ENCODE measurements around the gene TMEM266. TPM values are rescaled to one million over a fixed set of nuclear protein-coding genes. Genes with fewer than 3 reads are reported as not detected.
"Not testable (repeated sequence)": the region's sequence is repeated elsewhere in the genome, so short reads cannot be mapped to it uniquely, and the experiment has no call there.

Gene TMEM266
- total RNA-seq, 2 experiments from 2014 or later = not detected

- peaks cover 11% of the 10 kb centered on the region for H3K27me3 Mint-ChIP-seq
- ATAC-seq (ENCODE audit: poor library complexity) (no peak), DNase-seq (no peak)
- H3K9me3 ChIP-seq (ENCODE audit: control insufficient read depth in 1 of 2, insufficient read depth in 1 of 2, low read length in 2 of 2) = peaks cover 0 to 7% of the 10 kb centered on the region in 2 experiments
- no peaks in the 10 kb centered on the region for H3K36me3 Mint-ChIP-seq (ENCODE audit: low read depth)
- H3K27me3 ChIP-seq (ENCODE audit: control insufficient read depth in 1 of 2, insufficient read depth in 2 of 2, low read length in 2 of 2) = peaks cover 0 to 9% of the 10 kb centered on the region in 2 experiments
- no peaks in the 10 kb centered on the region for H3K36me3 ChIP-seq (ENCODE audit: insufficient read depth, low read length)
- ChIA-PET POLR2A (no interaction called here), CTCF (interaction anchor here (0.9 kb wide), 1 partner anchor 9 kb away, joined by 4 read pairs; no protein-coding TSS in a partner anchor)
- no peak overlapping the region for H3K4me3 ChIP-seq (ENCODE audit: low read length)
- no peak overlapping the region for H3K27ac ChIP-seq (ENCODE audit: low read depth in 1 of 2, low read length in 2 of 2)
- no peak for TF ChIP-seq CTCF (IDR thresholded peaks at IDR 0.05)
- H3K4me3 Mint-ChIP-seq = no peak overlapping the region
- H3K4me1 ChIP-seq (ENCODE audit: insufficient read depth, low read length) = no peaks in the 10 kb centered on the region
- intact Hi-C loops (cut with DNase I, micrococcal nuclease) = no loop called here
- no peak overlapping the region for H3K27ac Mint-ChIP-seq
- H3K4me1 Mint-ChIP-seq (ENCODE audit: low read depth) = no peaks in the 10 kb centered on the region
- H3K9me3 Mint-ChIP-seq = no peaks in the 10 kb centered on the region
Observed at GRCh38 chr15:76034111-76034510, 25.7 kb upstream of the TMEM266 start.

- Histone ChIP-seq H3K27ac (ENCODE audit: low read depth in 1 of 2, low read length in 2 of 2) (no peak overlapping the region), H3K9me3 (ENCODE audit: control insufficient read depth in 1 of 2, insufficient read depth in 1 of 2, low read length in 2 of 2) (peaks cover 0 to 11% of the 10 kb centered on the region in 2 experiments), H3K27me3 (ENCODE audit: control insufficient read depth in 1 of 2, insufficient read depth in 2 of 2, low read length in 2 of 2) (peaks cover 0 to 11% of the 10 kb centered on the region in 2 experiments), H3K4me3 (ENCODE audit: low read length) (no peak overlapping the region), H3K36me3 (ENCODE audit: insufficient read depth, low read length) (no peaks in the 10 kb centered on the region), H3K4me1 (ENCODE audit: insufficient read depth, low read length) (no peaks in the 10 kb centered on the region)
- Mint-ChIP-seq H3K4me1 (ENCODE audit: low read depth) (no peaks in the 10 kb centered on the region), H3K27ac (no peak overlapping the region), H3K27me3 (peaks cover 15% of the 10 kb centered on the region), H3K36me3 (ENCODE audit: low read depth) (no peaks in the 10 kb centered on the region), H3K9me3 (peaks cover 3% of the 10 kb centered on the region), H3K4me3 (no peak overlapping the region)
- ChIA-PET POLR2A (no interaction called here), CTCF (no interaction called here)
- no peak for TF ChIP-seq CTCF (IDR thresholded peaks at IDR 0.05)
- intact Hi-C loops (cut with DNase I, micrococcal nuclease) = no loop called here
- DNase-seq (no peak), ATAC-seq (ENCODE audit: poor library complexity) (no peak)
Observed at GRCh38 chr15:76035593-76035992, 24.2 kb upstream of the TMEM266 start.

GRCh38 chr15:76038512-76038911, 21.3 kb upstream of the TMEM266 start:
- Mint-ChIP-seq H3K4me1 (ENCODE audit: low read depth) (no peaks in the 10 kb centered on the region), H3K27me3 (peaks cover 28% of the 10 kb centered on the region), H3K4me3 (no peak overlapping the region), H3K9me3 (peaks cover 17% of the 10 kb centered on the region), H3K36me3 (ENCODE audit: low read depth) (no peaks in the 10 kb centered on the region), H3K27ac (no peak overlapping the region)
- no peaks in the 10 kb centered on the region for H3K36me3 ChIP-seq (ENCODE audit: insufficient read depth, low read length)
- intact Hi-C loops (cut with DNase I, micrococcal nuclease) = no loop called here
- H3K4me1 ChIP-seq (ENCODE audit: insufficient read depth, low read length) = no peaks in the 10 kb centered on the region
- no peak overlapping the region for H3K4me3 ChIP-seq (ENCODE audit: low read length)
- peaks cover 11 to 12% of the 10 kb centered on the region in 2 experiments for H3K9me3 ChIP-seq (ENCODE audit: control insufficient read depth in 1 of 2, insufficient read depth in 1 of 2, low read length in 2 of 2)
- ChIA-PET CTCF (no interaction called here), POLR2A (no interaction called here)
- TF ChIP-seq CTCF (IDR thresholded peaks at IDR 0.05) = no peak
- peaks cover 0 to 11% of the 10 kb centered on the region in 2 experiments for H3K27me3 ChIP-seq (ENCODE audit: control insufficient read depth in 1 of 2, insufficient read depth in 2 of 2, low read length in 2 of 2)
- ATAC-seq (ENCODE audit: poor library complexity) = no peak
- no peak overlapping the region for H3K27ac ChIP-seq (ENCODE audit: low read depth in 1 of 2, low read length in 2 of 2)
- DNase-seq = no peak

- H3K4me1 Mint-ChIP-seq (ENCODE audit: low read depth) = peaks cover 22% of the 10 kb centered on the region
Observed at GRCh38 chr15:76054201-76054600, 5.6 kb upstream of the TMEM266 start.

More at GRCh38 chr15:76054201-76054600, 5.6 kb upstream of the TMEM266 start:
- intact Hi-C loops (cut with DNase I, micrococcal nuclease) = loop anchor here in 1 of 2 experiments (10.0 kb wide), 2 partner anchors 239 to 329 kb away; a partner anchor contains a TSS
- H3K4me1 ChIP-seq (ENCODE audit: insufficient read depth, low read length); H3K27ac Mint-ChIP-seq; H3K36me3 ChIP-seq (ENCODE audit: insufficient read depth, low read length); DNase-seq; ATAC-seq (ENCODE audit: poor library complexity); H3K4me3 Mint-ChIP-seq; POLR2A ChIA-PET; H3K9me3 ChIP-seq (ENCODE audit: control insufficient read depth in 1 of 2, insufficient read depth in 1 of 2, low read length in 2 of 2); H3K27ac ChIP-seq (ENCODE audit: low read depth in 1 of 2, low read length in 2 of 2); CTCF ChIA-PET; H3K4me3 ChIP-seq (ENCODE audit: low read length); H3K9me3 Mint-ChIP-seq; H3K36me3 Mint-ChIP-seq (ENCODE audit: low read depth): not testable (repeated sequence)
- peaks cover 38% of the 10 kb centered on the region for H3K27me3 Mint-ChIP-seq
- H3K27me3 ChIP-seq (ENCODE audit: control insufficient read depth in 1 of 2, insufficient read depth in 2 of 2, low read length in 2 of 2) = peaks cover 20 to 30% of the 10 kb centered on the region in 2 experiments

All from CD4-positive, alpha-beta T cell (primary cell).